ENCODE data around the gene AFAP1L2. TPM values are rescaled to one million over a fixed set of nuclear protein-coding genes. Genes with fewer than 3 reads are reported as not detected.

The AFAP1L2 gene
- total and polyA plus RNA-seq, 9 of the 15 experiments (the other 6 are each of a cell fraction or from before 2014, with no cell fraction given), result 0.07 TPM; not detected in 8

GRCh38 chr10:114380797-114381196 lies 23.5 kb downstream of the AFAP1L2 start:
- TF ChIP-seq PURB (CRISPR knock-in tag; IDR thresholded peaks at IDR 0.05; ENCODE audit: low read depth) (no peak), HCFC1 (IDR thresholded peaks at IDR 0.05; ENCODE audit: low read depth, low read length) (no peak), ZNF143 (CRISPR knock-in tag; IDR thresholded peaks at IDR 0.05) (no peak), ARID2 (IDR thresholded peaks at IDR 0.05) (no peak)
- Histone ChIP-seq H3K4me2 (ENCODE audit: insufficient read depth, low read length) (no peak overlapping the region), H4K20me1 (replicated peaks; ENCODE audit: control insufficient read depth, insufficient read depth, low read length) (no peaks in the 10 kb centered on the region), H3K4me3 (no peak overlapping the region), H3K79me2 (ENCODE audit: control insufficient read depth, insufficient read depth, low read length) (no peaks in the 10 kb centered on the region), H3K9ac (ENCODE audit: insufficient read depth in 1 of 2, low read depth in 2 of 2, low read length in 2 of 2) (no peak overlapping the region), H3K27ac (ENCODE audit: extremely low read depth, low read depth, low read length) (no peak overlapping the region), H3K36me3 (ENCODE audit: control insufficient read depth, insufficient read depth, low read length) (no peaks in the 10 kb centered on the region), H2AFZ (ENCODE audit: low read depth, low read length) (no peak overlapping the region), H3K9me1 (ENCODE audit: control insufficient read depth, insufficient read depth, low read length) (no peaks in the 10 kb centered on the region), H3K27me3 (ENCODE audit: control insufficient read depth in 2 of 2, insufficient read depth in 2 of 2, low read length in 2 of 2) (no peaks in the 10 kb centered on the region), H3K9me3 (replicated peaks; ENCODE audit: control insufficient read depth, insufficient read depth, low read depth, low read length) (no peaks in the 10 kb centered on the region), H3K4me1 (replicated peaks in 1 of 2; ENCODE audit: control insufficient read depth in 2 of 2, insufficient read depth in 2 of 2, low read length in 2 of 2) (no peaks in the 10 kb centered on the region)
- intact Hi-C loops (cut with micrococcal nuclease), result no loop called here
- ATAC-seq (no peak), DNase-seq (ENCODE audit: extremely low read depth in 1 of 4, low spot score in 3 of 4) (no peak), FAIRE-seq (no peak)
- WGBS (ENCODE audit: insufficient coverage, low coverage, missing lambda C conversion rate), result 2% methylated on average over 5 of the region's 5 CpGs
- ChIA-PET POLR2A (no interaction called here), CTCF (ENCODE audit: low intra/inter-chr PET ratio) (no interaction called here)
- in situ Hi-C loops (cut with MboI), result no loop called here
- no TSS peak for BruUV-seq (replicated peaks)

- 0% methylated on average over 1 of the region's 1 CpG for WGBS (ENCODE audit: insufficient coverage, low coverage, missing lambda C conversion rate)
- no peak overlapping the region for H3K4me3 ChIP-seq
- no TSS peak for BruUV-seq (replicated peaks)
- intact Hi-C loops (cut with micrococcal nuclease) (no loop called here), in situ Hi-C loops (cut with MboI) (no loop called here)
- H2AFZ ChIP-seq (ENCODE audit: low read depth, low read length), result no peak overlapping the region
- no peaks in the 10 kb centered on the region for H3K36me3 ChIP-seq (ENCODE audit: control insufficient read depth, insufficient read depth, low read length)
- ChIA-PET CTCF (ENCODE audit: low intra/inter-chr PET ratio) (no interaction called here), POLR2A (no interaction called here)
- no peaks in the 10 kb centered on the region for H3K9me1 ChIP-seq (ENCODE audit: control insufficient read depth, insufficient read depth, low read length)
- no peak for DNase-seq (ENCODE audit: extremely low read depth in 1 of 4, low spot score in 3 of 4)
- H3K4me1 ChIP-seq (replicated peaks in 1 of 2; ENCODE audit: control insufficient read depth in 2 of 2, insufficient read depth in 2 of 2, low read length in 2 of 2), result no peaks in the 10 kb centered on the region
- no peak overlapping the region for H3K27ac ChIP-seq (ENCODE audit: extremely low read depth, low read depth, low read length)
- H3K9me3 ChIP-seq (replicated peaks; ENCODE audit: control insufficient read depth, insufficient read depth, low read depth, low read length), result no peaks in the 10 kb centered on the region
- H3K27me3 ChIP-seq (ENCODE audit: control insufficient read depth in 2 of 2, insufficient read depth in 2 of 2, low read length in 2 of 2), result no peaks in the 10 kb centered on the region
- no peak for FAIRE-seq
- H4K20me1 ChIP-seq (replicated peaks; ENCODE audit: control insufficient read depth, insufficient read depth, low read length), result no peaks in the 10 kb centered on the region
- no peak overlapping the region for H3K9ac ChIP-seq (ENCODE audit: insufficient read depth in 1 of 2, low read depth in 2 of 2, low read length in 2 of 2)
- no peak overlapping the region for H3K4me2 ChIP-seq (ENCODE audit: insufficient read depth, low read length)
- H3K79me2 ChIP-seq (ENCODE audit: control insufficient read depth, insufficient read depth, low read length), result no peaks in the 10 kb centered on the region
- no peak for ATAC-seq
- TF ChIP-seq ATF3 (IDR thresholded peaks at IDR 0.05), result no peak
- TF ChIP-seq ATF3 (CRISPR knock-in tag; conservative IDR thresholded peaks at IDR 0.05), result no peak
- no peak for TF ChIP-seq PRPF4 (IDR thresholded peaks at IDR 0.05; ENCODE audit: insufficient read depth, low read depth, low read length, poor library complexity, severe bottlenecking)
- TF ChIP-seq TEAD2 (tag; IDR thresholded peaks at IDR 0.05), result no peak
- TF ChIP-seq ELK3 (CRISPR knock-in tag; IDR thresholded peaks at IDR 0.05), result no peak
- TF ChIP-seq POLR2H (tag; IDR thresholded peaks at IDR 0.05; ENCODE audit: low read depth), result no peak
- no peak for TF ChIP-seq PHF8 (IDR thresholded peaks at IDR 0.05; ENCODE audit: borderline replicate concordance, low read length)
- no peak for TF ChIP-seq E4F1 (CRISPR knock-in tag; IDR thresholded peaks at IDR 0.05; ENCODE audit: borderline replicate concordance)
- no peak for TF ChIP-seq CGGBP1 (CRISPR knock-in tag; IDR thresholded peaks at IDR 0.05)
Observed at GRCh38 chr10:114380060-114380459, 24.2 kb downstream of the AFAP1L2 start.

All from K562 (cell line).